HG02970 (cell line): Measurements from ENCODE around the gene TMEM200C.
A peak's percentile ranks its signal among the peaks of the same experiment; 100 is the strongest.
"Not testable (repeated sequence)": the region's sequence is repeated elsewhere in the genome, so short reads cannot be mapped to it uniquely, and the experiment has no call there.

Experiments
- ATAC-seq: cut with Tn5 transposase; IDR thresholded peaks from one replicate; pipeline ENCODE4 v1.9.1; 2021; ENCODE audit warnings: mild to moderate bottlenecking, moderate library complexity, moderate number of reproducible peaks; ENCODE audit not compliant: unreplicated experiment, low FRiP score

Gene TMEM200C

DNA sequence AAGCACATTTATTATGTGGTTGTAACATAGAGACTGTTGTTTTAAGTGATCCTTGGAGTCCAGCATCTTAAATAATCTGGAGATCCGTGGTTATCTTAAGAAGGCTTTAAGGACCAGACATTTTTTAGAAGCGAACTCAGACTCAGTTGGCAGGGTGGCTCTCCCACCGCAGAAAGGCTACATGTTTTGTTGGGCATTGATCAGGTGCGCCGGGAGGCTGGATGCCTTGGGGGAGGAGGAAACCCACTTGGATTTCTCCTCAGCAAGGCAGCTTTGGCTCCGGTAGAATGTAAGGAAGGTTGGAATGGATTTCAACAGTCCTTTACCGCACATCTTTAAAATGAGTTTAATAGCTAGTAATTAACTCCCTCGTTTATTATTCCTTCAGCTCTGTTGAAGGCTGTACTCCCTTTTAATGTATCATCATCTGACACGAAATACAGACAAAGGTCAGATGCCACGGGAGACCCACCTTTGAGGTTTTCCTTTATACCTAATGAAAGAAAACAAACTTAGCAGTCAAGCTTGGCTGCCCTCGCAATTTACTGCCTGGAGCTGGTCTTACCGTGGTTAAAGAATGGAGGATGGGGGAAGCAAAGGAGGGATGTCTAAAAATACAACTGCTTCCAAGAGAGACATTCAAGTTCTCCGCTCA is 1.2 kb downstream of the TMEM200C start:
- ATAC-seq: no peak

DNA sequence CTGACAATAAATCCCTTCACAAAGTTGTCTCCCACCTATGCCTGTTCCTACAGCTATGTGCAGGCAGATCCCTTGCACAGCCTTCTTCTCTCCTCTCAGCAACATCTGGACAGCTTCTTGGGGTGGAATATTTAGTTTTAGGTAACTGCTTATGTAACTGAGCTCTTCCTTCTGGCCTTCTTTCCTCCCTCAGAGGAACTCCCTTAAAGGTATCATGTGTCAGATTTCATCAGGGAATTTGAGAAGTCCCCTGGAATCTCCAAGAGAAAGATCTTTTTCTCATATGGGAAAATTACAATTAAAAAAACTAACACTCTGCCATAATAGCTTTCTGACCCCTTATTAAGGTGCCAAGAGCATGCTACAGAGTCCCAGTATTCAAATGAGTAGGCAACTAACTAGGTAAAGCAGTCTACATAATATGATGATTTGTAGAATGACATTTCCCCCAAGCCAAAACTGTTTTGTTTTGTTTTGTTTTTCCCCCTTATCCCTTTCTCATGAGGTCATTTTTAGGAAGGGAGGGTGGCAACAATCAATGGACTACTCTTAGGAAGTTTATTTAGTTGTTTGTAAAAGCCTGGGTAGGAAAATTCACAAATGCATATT is 2.4 kb downstream of the TMEM200C start:
- ATAC-seq: no peak

DNA sequence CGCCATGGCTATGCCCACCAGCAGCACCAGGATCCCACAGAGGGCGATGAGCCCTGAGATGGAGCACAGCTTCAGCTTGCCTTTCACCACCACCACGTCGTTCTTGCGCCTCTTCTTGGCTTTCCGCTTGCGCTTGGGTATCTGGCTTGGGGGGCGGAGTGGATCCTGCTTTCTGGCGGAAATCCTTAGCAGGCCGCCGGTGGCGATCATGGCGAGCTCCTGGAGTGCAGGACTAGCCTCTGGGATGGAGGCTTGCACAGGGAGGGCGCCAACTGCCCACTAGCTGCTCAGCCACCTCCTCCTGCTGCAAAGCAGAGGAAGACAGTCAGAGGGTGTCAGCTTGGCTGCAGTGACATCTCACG is 3.5 kb downstream of the TMEM200C start:
- no peak for ATAC-seq

DNA sequence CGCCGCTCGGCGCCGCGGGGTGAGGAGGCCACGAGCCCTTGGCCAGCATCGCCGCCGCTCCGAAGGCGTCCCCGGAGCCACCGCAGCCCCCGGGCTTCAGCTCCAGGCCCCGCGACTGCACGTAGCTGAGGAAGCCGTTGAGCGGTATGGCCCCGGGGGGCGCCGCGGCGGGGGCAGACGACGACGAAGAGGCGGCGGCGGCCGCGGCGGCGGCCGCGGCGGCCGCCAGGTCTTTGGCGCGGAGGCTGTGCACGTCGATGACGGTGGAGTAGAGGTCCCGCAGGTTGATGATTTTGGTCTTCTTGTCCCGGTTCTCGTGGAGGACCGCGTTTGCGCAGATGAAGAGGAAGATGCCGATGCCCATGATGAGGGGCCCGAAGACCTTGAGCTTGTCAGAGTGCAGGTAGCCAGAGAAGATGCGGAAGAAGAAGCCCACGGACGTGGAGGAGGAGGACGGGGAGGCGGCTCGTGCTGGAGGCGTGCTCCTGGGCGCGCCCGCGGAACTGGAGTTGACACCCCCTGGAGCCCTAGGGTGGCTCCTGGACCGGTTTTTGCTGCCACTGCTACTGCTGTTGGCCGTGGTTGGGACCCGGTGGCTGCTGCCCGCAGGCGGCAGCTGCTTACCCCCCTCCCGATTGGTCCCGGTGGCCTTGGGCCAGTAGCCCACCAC is 4.0 kb downstream of the TMEM200C start:
- no peak for ATAC-seq

DNA sequence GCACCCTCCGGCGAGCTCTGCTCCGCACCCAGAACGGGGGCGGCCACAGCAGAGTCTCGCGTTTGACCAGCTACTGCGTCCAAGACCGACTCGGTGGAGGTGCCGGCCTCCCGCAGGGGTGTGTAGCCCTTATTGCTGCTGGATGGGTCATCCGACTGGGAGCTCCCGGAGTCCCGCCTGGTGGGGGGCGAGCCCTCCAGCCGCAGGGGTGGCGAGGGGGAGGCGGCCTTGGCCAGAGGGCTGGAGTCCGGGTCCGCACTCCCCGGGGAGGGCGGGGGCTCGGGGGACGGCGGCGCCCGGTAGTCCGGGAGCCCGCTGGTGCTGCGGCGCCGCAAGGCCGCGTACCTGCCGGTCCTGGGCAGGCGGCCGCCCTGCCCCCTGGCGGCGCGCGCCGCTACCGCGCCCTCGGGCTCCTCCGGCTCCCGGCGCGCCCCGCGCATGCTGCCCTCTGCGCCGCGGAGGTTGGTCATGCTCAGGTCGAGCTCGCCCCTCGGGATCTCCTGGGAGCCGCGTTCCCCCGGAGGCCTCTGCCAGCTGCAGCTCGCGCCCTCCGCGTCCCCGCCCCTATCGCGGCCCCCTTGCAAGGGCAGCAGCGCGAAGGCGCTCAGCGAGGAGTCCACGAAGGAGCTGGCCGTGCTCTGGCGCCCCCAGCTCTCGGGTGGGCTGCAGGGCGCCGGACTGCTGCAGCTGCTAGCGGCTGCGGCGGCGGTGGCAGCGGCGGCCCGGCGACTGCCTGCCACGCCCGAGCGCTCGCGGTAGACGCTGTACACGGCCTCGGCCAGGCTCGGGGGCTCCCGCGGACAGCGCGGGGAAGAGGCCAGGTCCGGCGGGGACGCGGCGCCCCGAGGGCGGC is 4.8 kb downstream of the TMEM200C start:
- ATAC-seq: peak; percentile 81

DNA sequence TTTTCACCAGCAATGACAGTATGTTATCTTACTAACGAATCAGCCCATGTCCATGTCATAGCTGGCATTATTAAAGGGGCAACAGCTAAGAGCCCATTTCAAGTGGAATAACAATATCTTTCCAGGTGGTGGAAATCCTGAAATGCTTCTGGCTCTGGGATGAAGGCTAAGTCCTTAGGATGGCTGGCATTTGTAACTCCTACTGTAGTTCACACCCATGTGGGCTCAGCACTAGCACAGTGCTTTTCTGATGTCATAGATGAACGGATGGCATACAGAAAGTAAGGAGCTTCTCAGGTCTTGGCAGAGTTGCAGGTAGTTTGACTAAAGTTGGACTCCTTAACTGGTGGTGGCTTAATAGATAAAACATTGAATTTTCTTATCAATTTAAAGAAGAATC is 10.0 kb downstream of the TMEM200C start:
- ATAC-seq: no peak

DNA sequence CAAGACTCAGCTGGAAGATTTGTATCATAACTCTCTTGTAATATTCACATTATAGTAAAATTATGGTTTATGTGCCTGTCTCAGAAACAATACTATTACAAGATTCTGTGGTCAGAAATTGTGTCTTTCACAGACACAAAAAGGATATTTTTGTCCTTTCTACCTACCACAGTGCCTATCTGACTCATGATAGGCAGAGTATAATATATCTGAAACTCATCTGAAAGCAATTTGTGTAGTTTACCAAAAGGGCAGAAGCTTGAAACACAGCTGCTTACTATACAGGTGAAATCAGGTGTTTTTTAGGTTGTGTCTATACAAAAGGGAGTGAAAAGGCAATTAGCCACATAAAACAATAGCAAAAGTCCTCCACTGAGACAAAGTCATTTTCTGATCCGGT is 10.9 kb downstream of the TMEM200C start:
- no peak for ATAC-seq

DNA sequence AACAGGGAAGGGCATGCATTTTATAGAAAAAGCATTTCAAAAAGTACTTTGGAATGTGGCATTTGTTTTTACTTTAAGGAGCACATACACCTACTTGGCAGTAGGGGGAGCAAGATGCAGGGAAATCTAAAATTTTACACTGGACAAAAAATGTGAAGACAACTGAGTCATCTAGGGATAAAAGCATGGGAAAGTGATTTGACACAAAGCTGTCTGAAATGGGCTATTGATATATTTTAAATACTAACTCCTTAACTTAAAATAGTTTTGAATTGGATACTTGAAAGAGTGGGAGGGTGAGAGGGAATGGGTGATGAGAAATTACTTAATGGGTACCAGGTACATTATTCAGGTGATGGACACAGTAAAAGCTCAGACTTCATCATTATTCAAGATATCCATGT is 15.8 kb downstream of the TMEM200C start:
- ATAC-seq: no peak

DNA sequence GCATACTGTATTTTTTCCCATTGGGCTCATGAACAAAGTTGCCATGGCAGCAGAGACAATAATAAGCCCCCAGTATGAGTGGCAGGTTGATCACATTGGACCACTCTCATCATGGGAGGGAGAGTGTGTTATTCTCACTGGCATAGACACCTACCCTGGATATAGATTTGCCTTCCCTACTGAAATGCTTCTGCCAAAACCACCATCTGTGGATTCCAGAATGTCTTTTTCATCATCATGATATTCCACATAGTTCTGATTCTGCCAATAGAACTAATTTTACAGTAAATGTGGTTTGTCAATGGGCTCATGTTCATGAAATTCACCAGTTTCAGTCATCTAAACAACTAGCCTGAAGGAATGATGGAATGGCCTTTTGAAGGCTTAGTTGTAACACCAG is 18.4 kb downstream of the TMEM200C start:
- no peak for ATAC-seq

DNA sequence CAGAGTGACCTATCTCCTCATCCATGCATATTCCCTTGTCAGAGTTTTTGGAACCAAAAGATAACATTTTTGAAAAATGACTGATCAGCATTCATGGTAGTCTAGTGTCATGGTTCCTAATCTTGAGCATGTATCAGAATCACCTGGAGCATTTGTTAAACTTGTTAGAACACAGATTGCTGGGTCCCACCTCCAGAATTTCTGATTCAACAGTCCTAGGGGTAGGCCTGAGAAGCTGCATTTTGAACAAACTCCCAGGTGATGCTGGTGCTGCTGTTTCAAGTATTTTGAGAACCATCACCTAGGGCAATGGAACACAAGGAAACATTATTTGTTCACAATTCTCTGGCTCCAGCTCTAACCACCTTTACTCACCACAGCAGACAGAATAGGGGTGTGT is 21.0 kb downstream of the TMEM200C start:
- ATAC-seq: no peak

DNA sequence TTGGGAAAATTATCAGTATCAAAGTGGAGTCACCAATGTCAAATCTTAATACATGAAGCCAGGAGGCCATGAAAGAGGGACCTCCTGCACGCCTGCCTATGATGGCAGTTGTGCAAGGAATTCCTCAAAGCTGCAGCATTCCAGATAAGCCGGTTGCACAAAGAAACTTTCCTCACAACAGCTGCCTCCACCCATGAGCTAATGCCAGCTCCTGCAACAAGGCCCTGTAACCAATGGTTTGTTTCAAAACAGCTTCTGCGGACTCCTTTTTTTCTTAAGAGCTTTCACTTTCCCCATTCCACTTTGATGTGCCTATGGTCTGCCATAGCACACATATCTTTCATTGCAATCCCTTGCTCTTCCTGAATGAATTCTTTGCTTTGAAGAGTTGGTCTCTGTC is 22.4 kb downstream of the TMEM200C start:
- no peak for ATAC-seq

DNA sequence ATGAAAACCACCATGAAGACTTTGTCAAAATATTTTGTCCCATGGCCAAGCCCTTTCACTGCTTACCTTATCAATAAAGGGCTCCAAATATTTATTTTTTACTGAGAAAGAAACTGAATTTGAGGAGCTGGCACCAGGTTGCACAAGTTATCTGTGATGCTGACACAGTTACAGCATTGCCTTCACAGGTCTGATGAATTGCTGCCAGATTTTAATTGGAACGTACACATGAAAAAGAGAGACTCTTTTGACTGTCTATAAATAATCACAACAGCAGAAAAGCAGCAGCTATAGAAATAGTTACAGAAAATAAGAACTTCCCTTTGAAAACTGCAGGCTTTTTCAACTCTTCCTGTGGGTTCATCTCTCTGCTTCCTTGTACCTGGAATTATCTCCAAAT is 23.9 kb downstream of the TMEM200C start:
- no peak for ATAC-seq

DNA sequence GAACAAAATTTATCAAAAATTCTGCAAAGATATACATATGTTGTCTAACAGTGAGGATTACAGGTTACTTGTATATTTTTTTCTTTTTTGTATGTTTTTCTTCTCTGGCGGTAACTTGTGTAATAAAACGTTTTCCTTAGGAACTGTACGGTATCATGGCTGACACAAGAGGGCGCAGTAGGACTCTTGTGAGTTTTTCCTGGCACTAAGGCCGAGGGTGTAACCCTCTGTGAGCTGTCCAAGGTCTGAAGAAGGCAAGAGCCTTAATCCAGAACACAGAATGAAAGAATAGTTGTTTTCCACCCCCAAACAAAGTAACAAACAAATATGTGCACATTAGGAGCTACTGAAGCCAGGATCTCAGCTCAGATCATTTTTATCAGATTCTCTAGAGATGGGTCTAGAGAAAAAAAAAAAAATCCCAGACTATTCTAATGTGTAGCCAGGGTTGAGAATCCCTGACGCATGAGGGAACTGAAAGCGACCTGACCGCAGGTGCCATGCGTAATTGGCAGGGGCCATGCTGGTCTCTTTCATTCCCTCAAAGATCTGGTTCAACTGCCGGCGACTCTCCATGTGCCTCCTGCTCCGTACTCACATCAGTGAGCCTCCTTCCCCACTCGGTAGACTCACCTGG is 27.0 kb downstream of the TMEM200C start:
- ATAC-seq: no peak

DNA sequence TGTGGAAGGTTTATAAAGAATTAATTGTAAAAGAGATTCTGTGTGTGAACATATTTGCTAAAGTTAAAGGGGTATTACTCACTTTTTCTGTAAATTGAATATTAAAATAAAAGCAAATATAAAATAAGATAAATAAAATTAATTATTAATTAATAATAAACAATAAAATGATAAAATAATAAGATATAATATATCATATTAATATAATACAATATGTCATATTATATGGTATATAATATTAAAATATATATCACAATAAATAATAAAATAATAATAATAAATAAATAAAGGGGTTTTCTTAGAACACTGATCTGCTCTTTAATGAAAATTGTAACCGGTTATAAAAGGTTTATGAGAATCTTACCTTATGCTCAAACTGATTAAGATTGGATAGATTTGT is 29.8 kb downstream of the TMEM200C start:
- ATAC-seq: no peak

DNA sequence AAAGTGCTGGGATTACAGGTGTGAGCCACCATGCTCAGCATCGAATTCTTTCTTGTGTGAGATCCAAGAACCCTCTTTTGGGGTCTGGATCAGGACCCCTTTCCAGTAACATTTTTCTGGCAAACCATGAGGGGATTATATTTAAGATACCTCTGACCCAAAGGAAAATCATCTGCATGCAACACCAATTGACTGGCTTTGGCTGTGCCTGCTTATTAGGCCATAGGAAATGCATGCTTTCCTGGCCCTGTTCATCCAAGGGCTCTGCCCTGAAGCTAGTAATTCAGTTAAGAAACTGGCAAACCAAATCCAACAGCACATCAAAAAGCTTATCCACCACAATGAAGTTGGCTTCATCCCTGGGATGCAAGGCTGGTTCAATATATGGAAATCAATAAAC is 33.2 kb downstream of the TMEM200C start:
- ATAC-seq: not testable (repeated sequence)

DNA sequence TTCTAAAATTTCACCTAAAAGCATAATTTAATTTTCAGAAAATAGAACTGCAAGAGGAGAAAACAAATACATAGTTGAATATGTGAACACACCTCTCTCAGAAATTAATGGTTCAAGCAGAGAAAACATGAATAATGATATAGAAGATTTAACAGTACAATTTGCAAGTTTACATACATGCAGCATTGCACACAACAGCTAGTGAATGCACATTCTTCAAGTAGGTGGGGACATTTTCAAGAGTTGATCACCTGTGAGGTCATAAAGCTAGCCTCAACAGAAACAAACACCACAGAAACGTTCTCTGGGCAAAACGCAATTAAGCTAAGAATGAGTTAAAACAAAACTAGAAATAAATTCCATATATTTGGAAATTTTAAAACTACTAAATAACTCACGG is 38.1 kb downstream of the TMEM200C start:
- no peak for ATAC-seq

DNA sequence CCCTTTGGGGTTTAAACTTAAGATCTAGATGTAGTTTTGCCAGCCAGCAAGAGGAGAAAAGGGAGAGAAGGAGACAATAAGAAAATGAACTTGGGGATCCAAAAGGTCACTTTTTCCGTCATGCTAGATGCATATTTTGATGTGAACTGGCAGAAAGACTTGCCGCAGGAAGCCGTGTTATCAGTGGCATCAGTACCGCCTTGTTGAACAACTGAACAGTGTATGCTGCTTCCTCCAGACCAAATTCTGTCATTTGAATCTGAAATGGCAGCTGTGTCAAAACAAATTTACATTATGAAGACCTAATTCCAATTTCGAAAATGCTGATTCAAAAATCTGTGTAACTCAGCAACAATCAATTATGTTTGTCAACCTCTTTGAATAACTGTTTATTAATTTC is 42.1 kb downstream of the TMEM200C start:
- no peak for ATAC-seq

DNA sequence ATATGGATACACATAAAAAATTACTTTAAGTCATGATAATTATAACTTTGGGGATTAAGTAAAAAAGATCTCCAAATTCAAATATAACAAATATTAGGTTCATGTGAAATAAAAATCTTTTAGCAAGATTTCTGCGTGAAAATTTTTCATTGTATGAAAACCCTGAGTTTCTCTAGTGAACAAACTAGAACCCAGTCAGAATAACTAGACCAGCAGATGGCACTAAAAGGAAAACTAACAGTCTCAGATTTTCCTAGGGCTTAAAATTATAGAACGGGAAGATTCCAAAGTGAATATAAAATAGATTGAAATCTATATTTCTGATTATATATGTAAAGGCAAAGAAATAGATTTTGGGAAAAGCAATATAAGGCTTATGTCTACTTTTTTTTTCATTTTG is 43.3 kb downstream of the TMEM200C start:
- ATAC-seq: no peak

DNA sequence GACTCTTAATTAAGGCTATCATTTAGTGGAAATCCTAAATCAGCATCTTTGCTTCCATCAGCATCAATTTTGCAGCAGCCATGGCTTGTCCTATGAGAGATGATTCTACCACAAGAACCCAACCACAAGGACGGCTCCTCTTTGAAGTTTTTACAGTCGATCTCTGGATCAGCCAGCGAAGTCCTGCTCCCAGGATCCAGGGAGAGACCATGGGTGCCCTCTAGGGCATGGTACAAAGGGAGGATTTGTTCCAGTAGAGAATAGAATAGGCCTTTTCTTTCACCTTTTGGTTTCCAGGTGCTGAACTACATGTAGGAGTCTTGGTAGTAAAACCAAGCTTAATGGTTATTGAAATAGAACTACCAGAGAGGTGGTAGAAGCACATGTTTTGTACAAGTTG is 52.7 kb downstream of the TMEM200C start:
- ATAC-seq: no peak

DNA sequence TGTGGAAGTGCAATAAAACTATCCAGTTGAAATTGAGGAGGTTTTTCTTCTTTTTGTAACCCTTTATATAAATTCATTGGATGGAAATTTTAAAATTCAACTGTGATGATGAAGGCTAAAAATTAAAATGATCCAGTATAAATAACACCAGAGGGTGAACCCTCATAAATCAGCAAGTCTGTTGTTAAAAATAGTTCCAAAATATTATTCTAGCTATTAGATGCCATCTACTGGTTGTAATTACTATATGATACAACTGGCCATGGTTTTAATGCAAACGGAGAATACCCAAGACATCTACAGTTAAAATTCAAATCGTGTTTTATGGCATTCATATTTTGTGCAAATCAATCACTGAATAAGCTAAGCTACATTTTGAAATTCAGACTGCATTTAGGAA is 53.8 kb downstream of the TMEM200C start:
- ATAC-seq: no peak

DNA sequence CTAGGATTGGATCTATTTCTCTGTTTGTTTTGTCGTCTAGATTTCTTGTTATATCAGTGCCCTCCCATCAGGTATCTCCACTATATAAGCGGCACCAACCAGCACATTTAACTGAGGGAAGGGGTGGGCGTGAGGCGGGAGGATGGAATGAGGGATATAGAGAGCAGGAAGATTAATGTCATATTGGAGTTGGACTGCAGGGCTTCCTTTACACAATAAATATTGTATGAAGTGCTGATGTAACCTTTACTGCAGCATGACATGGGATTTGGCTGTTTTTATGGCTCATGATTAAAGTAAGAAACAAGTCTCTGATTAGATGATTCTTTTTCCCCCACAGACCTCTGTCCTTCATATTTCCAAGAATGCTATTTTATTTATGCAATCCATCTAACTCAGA is 54.8 kb downstream of the TMEM200C start:
- no peak for ATAC-seq
